GM18868 (cell line): Measurements from ENCODE around the gene ANGPTL2.
"Not testable (repeated sequence)": the region's sequence is repeated elsewhere in the genome, so short reads cannot be mapped to it uniquely, and the experiment has no call there.

Experiments used
- ATAC-seq: cut with Tn5 transposase; IDR thresholded peaks from one replicate; pipeline ENCODE4 v1.9.1; 2021; ENCODE audit warnings: mild to moderate bottlenecking, moderate library complexity; ENCODE audit not compliant: unreplicated experiment

The ANGPTL2 gene

GRCh38 chr9:127155314-127155960, 33.0 kb upstream of the ANGPTL2 start:
- ATAC-seq = no peak

DNA sequence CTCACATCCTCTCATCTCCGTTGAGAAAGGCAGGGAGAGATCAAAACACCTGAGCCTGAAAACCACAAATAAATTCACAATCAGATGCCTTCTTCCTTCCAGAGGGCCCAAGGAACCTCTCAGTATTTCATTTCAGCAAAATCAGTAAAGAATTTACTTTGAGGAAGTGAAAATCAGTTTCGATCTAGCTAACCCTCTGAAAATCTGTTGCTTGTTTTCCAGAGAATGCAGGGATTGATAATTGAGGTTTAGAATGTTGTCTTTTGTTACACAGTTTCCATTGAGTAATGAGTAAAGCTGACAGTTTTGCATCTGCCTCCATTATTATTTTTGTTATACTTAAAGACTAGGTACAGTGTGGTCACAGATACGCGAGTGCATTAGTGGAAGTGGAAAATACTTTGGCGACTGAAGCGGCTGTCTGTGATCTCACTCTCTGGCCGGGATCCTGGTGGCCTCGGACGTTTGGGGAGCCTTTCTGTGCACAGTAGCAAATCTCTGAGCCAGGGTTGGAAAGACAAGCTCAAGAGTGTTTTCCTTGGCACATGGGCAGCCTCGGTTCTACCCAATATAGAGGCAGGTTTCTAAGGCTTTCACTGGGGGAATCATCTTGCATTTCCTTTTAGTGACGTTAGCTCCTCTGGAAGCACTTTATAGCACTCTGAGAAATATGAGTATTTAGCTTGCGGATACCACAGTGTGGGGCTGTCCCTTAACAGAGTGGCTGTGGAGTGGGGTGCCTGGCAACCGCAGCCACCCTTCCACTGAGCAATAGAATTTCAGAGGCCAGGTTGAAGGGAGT, 32.2 kb upstream of the ANGPTL2 start:
- ATAC-seq = peak; percentile 58

- ATAC-seq = no peak
Observed at GRCh38 chr9:127154003-127154389, 31.6 kb upstream of the ANGPTL2 start.

GRCh38 chr9:127153501-127153900, 31.1 kb upstream of the ANGPTL2 start:
- ATAC-seq = no peak

DNA sequence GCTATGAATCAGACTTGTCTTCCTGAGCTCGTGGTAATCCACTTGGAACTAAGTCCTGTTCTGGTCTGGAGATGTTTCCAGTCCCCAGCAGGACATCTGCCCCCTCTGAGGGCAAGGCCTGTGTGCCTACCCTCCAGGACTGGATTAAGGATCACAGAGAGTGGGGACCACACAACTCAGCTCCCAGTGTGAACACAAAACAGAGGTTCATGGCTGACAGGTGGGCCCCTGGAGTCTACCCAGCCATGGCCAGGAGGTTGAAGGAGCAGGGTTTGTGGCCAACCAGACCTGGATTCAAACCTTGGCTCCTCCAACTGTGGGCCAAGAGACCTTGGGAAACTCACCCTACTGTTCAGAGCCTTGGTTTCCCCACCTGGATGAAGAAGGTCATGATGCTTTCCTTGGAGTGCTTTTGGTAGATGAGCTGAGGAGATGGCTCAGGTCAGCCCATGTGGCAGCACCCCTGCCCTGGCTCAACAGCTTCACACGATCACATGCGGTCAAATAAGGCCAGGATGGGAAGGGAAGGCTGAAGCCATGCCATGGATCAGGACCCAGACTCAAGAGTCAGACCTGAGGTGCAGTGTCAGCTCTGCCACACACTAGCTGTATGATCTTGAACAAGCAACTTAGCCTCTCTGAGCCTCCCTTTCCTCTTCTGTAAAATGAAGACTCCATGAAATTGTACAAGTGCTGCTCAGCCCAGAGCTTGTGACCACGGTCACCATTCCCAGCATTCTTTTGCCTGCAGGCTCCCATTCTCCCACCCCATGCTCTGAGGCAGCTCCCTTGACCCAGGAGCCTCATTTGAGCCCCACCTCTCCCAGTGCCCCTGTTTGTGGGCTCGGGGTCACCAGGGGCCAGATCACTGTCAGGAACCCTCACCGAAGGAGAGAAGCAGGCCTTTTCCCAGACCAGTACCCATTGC, 27.3 kb upstream of the ANGPTL2 start:
- no peak for ATAC-seq

GRCh38 chr9:127149010-127149409, 26.6 kb upstream of the ANGPTL2 start:
- ATAC-seq = no peak

DNA sequence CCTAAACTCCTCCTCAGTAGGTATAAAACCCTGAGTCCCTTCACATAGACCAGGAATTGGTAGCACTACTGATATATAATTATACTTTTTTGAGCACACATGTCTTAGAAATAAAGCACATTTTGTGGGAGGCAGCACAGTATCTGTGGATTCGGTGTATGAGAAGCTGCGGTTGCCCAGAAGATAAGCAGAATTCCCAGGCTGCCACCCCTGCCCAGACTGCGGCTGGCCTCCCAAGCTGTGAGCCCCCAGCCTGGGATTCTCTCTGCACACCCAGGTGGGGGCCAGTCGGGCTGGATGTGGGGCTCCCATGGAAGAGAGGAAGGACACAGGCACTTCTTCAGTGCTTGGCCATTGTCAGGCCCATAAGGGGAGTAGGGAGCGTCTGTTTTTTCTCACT, 25.6 kb upstream of the ANGPTL2 start:
- no peak for ATAC-seq

DNA sequence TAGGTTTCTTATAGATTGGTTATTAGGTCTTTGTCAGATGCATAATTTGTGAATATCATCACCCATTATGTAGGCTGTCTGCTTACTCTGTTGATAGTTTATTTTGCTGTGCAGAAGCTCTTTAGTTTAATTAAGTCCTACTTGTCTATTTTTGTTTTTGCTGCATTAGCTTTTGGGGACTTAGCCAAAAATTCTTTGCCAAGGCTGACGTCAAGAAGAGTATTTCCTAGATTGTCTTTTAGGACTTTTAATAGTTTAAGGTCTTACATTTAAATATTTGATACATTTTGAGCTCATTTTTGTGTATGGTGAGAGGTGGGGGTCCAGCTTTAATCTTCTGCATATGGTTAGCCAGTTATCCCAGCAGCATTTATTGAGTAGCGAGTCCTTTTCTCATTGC, 24.8 kb upstream of the ANGPTL2 start:
- ATAC-seq = no peak

DNA sequence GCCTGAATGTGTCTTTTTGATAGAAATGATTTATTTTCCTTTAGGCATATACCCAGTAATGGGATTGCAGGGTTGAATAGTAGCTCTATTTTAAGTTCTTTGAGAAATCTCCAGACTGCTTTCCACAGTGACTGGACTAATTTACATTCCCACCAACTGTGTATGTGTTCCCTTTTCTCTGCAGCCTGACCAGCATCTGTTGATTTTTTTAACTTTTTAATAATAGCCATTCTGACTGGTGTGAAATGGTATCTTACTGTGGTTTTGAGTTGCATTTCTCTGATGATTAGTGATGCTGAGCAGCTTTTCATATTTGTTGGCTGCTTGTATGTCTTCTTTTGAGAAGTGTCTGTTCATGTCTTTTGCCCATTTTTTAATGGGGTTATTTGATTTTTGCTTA, 24.4 kb upstream of the ANGPTL2 start:
- not testable (repeated sequence) for ATAC-seq

DNA sequence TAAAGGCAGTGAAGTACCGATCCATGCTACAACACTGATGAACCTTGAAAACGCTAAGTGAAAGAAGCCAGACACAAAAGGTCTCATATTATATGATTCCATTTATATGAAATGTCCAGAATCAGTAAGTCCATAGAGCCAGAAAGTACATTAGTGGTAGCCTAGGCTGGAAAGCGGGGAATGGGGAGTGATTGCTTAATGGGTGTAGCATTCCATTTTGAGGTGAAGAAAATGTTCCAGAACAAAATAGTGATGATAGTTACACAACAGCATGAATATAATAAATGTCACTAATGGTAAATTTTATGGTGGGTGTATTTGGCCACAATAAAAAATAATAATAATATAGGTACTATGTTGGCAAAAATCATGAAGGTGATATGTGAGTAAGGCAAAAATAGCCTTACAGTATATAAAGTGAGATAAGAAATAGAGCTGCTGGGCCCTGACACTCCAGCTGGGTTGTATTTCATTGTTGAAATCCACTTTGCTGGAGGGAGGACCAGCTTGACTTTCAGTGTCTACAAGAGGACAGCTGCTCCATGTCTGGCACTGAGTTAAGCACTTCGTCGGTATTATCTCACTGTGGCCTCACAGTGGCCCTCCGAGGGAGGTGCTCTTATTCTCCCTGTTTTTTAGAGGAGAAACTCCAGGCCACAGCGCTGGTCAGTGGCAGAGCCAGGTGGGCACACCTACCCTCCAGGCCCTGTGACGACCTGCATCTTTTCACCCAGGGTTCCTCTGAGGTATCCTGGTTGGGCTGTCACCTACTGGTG, 22.4 kb upstream of the ANGPTL2 start:
- ATAC-seq = no peak

DNA sequence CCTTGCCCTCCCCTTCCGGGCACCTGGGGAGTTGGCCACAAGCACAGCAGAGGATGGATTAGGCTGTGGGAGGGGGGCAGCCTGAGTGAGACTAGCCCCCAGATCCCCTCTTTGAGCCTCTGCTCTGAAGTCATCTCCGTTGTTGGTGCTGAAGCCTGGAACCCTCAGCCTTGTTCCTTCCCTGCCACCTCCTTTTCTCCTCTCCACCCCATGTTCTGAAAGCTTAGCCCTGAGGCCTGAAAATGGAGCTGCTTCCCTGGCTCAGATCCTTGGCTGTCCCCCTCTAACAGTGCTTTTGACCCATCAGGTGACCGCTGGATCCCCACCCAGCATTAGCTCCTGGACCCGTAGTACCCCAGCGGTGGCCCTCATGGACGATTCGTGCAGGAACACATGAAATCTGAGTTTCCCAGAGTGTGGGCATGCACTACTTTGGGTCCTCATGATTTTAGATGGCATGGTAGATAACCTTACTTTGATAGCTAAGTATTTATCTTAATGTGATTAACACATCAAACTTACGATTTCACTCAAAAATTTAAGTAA, 21.6 kb upstream of the ANGPTL2 start:
- no peak for ATAC-seq

GRCh38 chr9:127142931-127143464, 20.6 kb upstream of the ANGPTL2 start:
- ATAC-seq = no peak

- no peak for ATAC-seq
Observed at GRCh38 chr9:127142291-127142690, 19.9 kb upstream of the ANGPTL2 start.

DNA sequence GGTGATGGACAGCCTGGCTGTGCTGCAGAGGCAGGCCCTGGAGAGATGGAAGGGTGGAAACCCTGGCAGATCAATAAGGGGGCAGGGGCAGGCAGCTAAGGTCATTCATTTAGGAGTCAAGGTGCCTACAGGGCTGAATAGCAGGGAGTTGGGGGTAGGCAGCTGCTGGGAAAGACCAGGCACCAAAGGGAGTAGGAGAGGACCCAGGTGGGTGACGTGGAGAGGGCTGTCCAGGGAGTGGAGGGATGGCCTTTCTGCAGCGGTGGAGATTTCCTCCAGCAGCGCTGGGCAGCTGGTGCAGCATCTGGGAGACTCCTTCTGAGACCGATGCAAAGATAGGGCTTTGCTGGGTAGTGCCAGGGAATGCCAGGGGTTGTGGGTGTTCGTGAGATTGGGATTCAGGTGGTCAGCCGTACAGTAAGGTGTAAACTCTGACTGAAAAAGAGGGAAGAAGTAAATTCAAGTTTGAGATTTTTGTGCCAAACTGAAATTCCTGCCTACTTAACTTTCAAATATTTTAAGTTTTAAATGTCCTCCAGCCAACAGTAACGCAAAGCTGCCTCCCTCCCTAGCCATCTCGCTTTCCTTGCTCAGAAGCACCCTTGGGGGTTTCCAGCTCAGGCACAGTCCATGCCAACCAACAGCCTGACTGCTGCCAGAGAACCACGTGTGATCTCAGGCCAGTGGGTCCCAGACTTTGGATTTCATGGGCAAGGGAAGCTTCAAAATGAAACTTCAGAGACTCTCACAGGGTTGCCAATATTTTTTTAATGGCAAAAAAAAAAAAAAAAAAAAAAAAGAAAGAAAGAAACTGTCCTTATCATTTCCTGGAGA, 18.6 kb upstream of the ANGPTL2 start:
- ATAC-seq = no peak

- no peak for ATAC-seq
Observed at GRCh38 chr9:127140181-127140580, 17.7 kb upstream of the ANGPTL2 start.

GRCh38 chr9:127139775-127140174, 17.3 kb upstream of the ANGPTL2 start:
- no peak for ATAC-seq

DNA sequence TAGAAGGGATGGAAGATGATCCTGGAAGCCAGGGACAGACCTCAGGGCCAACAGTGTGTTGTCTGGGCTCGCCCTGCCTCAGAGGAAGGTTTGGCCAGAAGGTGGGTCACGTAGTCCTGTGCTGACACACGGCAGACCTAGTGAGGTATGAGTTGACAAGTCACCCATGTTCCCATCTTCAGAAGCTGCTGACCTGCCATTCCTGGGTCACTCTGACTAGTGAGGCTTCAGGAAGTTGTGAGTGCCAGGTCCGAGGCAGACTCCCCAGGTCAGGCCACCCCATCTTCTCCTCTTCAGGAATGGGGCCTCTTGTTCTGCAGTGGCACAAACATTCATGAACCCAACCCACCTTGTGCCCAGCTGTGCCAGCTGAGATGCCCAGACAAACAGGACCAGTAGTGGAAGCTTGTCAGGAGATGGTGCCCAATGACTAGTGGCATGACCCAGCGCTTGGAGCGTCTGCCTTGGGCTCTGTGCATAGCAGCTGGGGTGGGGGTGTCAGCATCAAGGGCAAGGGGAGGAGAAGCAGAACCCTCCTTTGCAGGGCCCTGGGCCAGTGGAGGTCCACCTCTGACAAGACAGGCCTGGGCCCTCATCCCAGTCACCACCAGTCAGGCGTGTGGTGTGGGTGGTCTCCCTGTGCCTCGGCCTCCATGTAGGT, 16.8 kb upstream of the ANGPTL2 start:
- ATAC-seq = no peak

- no peak for ATAC-seq
Observed at GRCh38 chr9:127138444-127138843, 16.0 kb upstream of the ANGPTL2 start.
